MCF 10A (cell line): ENCODE data around the gene CALML3. TPM values are rescaled to one million over a fixed set of nuclear protein-coding genes. Genes with fewer than 3 reads are reported as not detected.
A peak's percentile ranks its signal among the peaks of the same experiment; 100 is the strongest.

Source experiments
- BruUV-seq: library from RNA; stranded (reverse); fragments of 400-500 nt; replicated peaks from 2 replicates; lab custom pipeline; 2021; lab: Mats Ljungman, UMichigan
- CTCF ChIA-PET: fragments of 300-600 bp; sonication (Branson Sonifier 250); formaldehyde crosslinking; extraction: SDS; loops from one replicate; lab custom pipeline; 2021; ENCODE audit warnings: antibody characterized with exemption, inconsistent platforms; lab: Yijun Ruan, JAX
- POLR2A ChIA-PET: fragments of 300-600, 350-650 bp; sonication (Branson Sonifier 250); formaldehyde crosslinking; extraction: SDS; loops from one replicate; lab custom pipeline; 2020; ENCODE audit warnings: antibody characterized with exemption, inconsistent platforms; lab: Yijun Ruan, JAX
- DNase-seq: peaks from one replicate; pipeline ENCODE4 v3.0.0-alpha.2; 2018; ENCODE audit not compliant: unreplicated experiment
- H3K27ac Mint-ChIP-seq: one replicate; pipeline ENCODE4 v1.8.0; 2022; ENCODE audit warnings: mild to moderate bottlenecking, low read depth, mixed read lengths; ENCODE audit not compliant: unreplicated experiment
- H3K27me3 Mint-ChIP-seq: one replicate; pipeline ENCODE4 v1.8.0; 2022; ENCODE audit warnings: mixed read lengths; ENCODE audit not compliant: insufficient read depth, unreplicated experiment
- H3K36me3 Mint-ChIP-seq: one replicate; pipeline ENCODE4 v1.8.0; 2022; ENCODE audit warnings: mild to moderate bottlenecking, moderate library complexity, mixed read lengths; ENCODE audit not compliant: insufficient read depth, unreplicated experiment
- H3K4me1 Mint-ChIP-seq: one replicate; pipeline ENCODE4 v1.8.0; 2022; ENCODE audit warnings: mixed read lengths; ENCODE audit not compliant: insufficient read depth, unreplicated experiment
- H3K4me3 Mint-ChIP-seq: one replicate; pipeline ENCODE4 v1.8.0; 2022; ENCODE audit warnings: mild to moderate bottlenecking, moderate library complexity, mixed read lengths; ENCODE audit not compliant: unreplicated experiment
- H3K9me3 Mint-ChIP-seq: one replicate; pipeline ENCODE4 v1.8.0; 2022; ENCODE audit warnings: mixed read lengths; ENCODE audit not compliant: unreplicated experiment
- intact Hi-C: fragments of 100-400 bp; cut with micrococcal nuclease; formaldehyde crosslinking; loops from 2 replicates; pipeline ENCODE4 v1.14.1; 2022
- total RNA-seq: library from RNA; stranded (reverse); gene quantifications from 2 replicates; pipeline ENCODE4 v1.2.3, GENCODE V29; 2022
- TF ChIP-seq, protein P1 (sequence below): fragments of 200-600 bp; IDR thresholded peaks from one replicate; pipeline ENCODE4 v1.8.0; 2022; ENCODE audit warnings: antibody characterized with exemption, mild to moderate bottlenecking; ENCODE audit not compliant: unreplicated experiment

Gene CALML3
- total RNA-seq, 1 experiment from 2014 or later = 0.75 TPM

DNA sequence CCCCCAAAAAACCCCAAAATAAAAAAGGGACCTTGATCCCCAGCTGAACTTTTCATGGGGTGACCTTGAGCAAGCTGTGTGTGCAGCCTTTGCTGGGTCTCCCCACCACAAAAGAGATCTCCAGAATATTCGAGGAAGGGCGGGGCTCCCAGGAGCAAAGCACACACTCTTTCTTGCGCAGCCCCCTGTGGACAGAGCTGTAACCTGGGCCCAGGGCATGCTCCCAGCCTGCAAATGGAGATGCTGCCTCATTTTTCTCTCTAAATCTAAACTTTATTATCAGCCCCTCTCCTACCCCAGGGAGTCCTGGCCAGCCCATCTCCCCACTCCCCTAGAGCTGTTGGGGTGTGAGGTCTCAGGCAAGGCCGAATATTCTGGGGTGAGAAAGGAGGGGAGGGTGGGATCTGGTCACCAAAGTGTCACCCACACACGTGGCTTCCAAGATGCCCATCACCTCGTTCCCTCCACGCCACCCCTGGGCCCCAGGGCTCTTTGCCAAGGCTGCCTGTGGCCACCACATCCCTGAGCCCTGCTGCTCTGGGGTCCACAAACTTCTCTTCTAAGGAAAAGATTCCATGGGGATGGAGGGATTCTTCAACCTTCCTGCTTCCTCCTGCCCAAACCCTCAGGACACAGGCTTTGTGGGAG, 1.7 kb upstream of the CALML3 start:
- CTCF ChIA-PET = interaction anchor here (0.6 kb wide), 1 partner anchor 139 kb away, joined by 3 read pairs; no protein-coding TSS in a partner anchor
- no peak for DNase-seq
- Mint-ChIP-seq H3K27ac (no peak overlapping the region), H3K9me3 (no peaks in the 10 kb centered on the region), H3K4me3 (no peak overlapping the region), H3K36me3 (no peaks in the 10 kb centered on the region), H3K4me1 (peaks cover 8% of the 10 kb centered on the region), H3K27me3 (no peaks in the 10 kb centered on the region)
- POLR2A ChIA-PET = interaction anchor here (3.0 kb wide), 1 partner anchor 34 kb away, joined by 14 read pairs; no protein-coding TSS in a partner anchor
- TF ChIP-seq, protein P1, sequence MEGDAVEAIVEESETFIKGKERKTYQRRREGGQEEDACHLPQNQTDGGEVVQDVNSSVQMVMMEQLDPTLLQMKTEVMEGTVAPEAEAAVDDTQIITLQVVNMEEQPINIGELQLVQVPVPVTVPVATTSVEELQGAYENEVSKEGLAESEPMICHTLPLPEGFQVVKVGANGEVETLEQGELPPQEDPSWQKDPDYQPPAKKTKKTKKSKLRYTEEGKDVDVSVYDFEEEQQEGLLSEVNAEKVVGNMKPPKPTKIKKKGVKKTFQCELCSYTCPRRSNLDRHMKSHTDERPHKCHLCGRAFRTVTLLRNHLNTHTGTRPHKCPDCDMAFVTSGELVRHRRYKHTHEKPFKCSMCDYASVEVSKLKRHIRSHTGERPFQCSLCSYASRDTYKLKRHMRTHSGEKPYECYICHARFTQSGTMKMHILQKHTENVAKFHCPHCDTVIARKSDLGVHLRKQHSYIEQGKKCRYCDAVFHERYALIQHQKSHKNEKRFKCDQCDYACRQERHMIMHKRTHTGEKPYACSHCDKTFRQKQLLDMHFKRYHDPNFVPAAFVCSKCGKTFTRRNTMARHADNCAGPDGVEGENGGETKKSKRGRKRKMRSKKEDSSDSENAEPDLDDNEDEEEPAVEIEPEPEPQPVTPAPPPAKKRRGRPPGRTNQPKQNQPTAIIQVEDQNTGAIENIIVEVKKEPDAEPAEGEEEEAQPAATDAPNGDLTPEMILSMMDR = no peak
- intact Hi-C loops = no loop called here
- no TSS peak for BruUV-seq

- peaks cover 8% of the 10 kb centered on the region for H3K4me1 Mint-ChIP-seq
- DNase-seq = no peak
- no TSS peak for BruUV-seq
- no peaks in the 10 kb centered on the region for H3K27me3 Mint-ChIP-seq
- TF ChIP-seq, protein P1 = no peak
- POLR2A ChIA-PET = interaction anchor here (0.9 to 3.0 kb wide), 7 partner anchors 11 to 86 kb away, joined by 4 to 22 read pairs (median 9); no protein-coding TSS in a partner anchor
- H3K9me3 Mint-ChIP-seq = no peaks in the 10 kb centered on the region
- H3K27ac Mint-ChIP-seq = peak overlapping the region; percentile 46
- H3K36me3 Mint-ChIP-seq = no peaks in the 10 kb centered on the region
- intact Hi-C loops = no loop called here
- no peak overlapping the region for H3K4me3 Mint-ChIP-seq
- CTCF ChIA-PET = interaction anchor here (0.6 to 1.0 kb wide), 4 partner anchors 16 to 230 kb away, joined by 3 read pairs; no protein-coding TSS in a partner anchor
Observed at GRCh38 chr10:5523796-5524574, 776 bp upstream of the CALML3 start.

GRCh38 chr10:5525561-5526341, 990 bp downstream of the CALML3 start:
- intact Hi-C loops = no loop called here
- no peaks in the 10 kb centered on the region for H3K36me3 Mint-ChIP-seq
- peak overlapping the region; percentile 19 for H3K4me3 Mint-ChIP-seq
- ChIA-PET POLR2A (interaction anchor here (0.6 to 3.0 kb wide), 16 partner anchors 7 to 106 kb away, joined by 3 to 22 read pairs (median 4); no protein-coding TSS in a partner anchor), CTCF (interaction anchor here (0.6 to 1.4 kb wide), 4 partner anchors 23 to 98 kb away, joined by 3 to 4 read pairs (median 3); no protein-coding TSS in a partner anchor)
- TF ChIP-seq, protein P1 = no peak
- DNase-seq = peak; percentile 76
- H3K4me1 Mint-ChIP-seq = peaks cover 8% of the 10 kb centered on the region
- BruUV-seq = no TSS peak
- H3K27ac Mint-ChIP-seq = no peak overlapping the region
- H3K9me3 Mint-ChIP-seq = no peaks in the 10 kb centered on the region
- no peaks in the 10 kb centered on the region for H3K27me3 Mint-ChIP-seq
